ENCODE data around the gene C17orf58. TPM values are rescaled to one million over a fixed set of nuclear protein-coding genes. Genes with fewer than 3 reads are reported as not detected.

C17orf58 gene
- total and polyA plus RNA-seq, 9 of the 15 experiments (the other 6 are each of a cell fraction or from before 2014, with no cell fraction given), result 8.6 to 37.4 (median 27.6) TPM

DNA sequence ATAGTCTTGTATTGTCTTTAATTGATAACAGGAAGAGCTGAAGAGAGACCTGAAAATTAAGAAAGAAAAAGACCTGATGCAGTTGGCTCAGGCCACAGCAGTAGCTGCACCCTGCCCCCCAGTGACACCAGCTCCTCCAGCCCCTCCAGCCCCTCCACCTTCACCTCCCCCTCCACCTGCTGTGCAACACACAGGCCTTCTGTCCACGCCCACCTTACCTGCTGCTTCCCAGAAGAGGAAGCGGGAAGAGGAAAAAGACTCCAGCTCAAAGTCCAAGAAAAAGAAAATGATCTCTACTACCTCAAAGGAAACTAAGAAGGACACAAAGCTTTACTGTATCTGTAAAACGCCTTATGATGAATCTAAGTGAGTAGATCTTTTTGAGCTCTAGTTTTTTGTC lies 36.8 kb downstream of the C17orf58 start:
- POLR2A ChIA-PET, result interaction anchor here (1.0 to 1.2 kb wide), 2 partner anchors 11 to 34 kb away, joined by 4 read pairs; no protein-coding TSS in a partner anchor
- intact Hi-C loops (cut with micrococcal nuclease) (no loop called here), in situ Hi-C loops (cut with MboI) (loop anchor here (25.0 kb wide), 2 partner anchors 503 to 803 kb away; partner anchors contain the start of gene WIPI1)
- Histone ChIP-seq H3K9me1 (ENCODE audit: control insufficient read depth, insufficient read depth, low read length) (no peaks in the 10 kb centered on the region), H3K4me2 (ENCODE audit: insufficient read depth, low read length) (no peak overlapping the region), H3K9ac (ENCODE audit: insufficient read depth in 1 of 2, low read depth in 2 of 2, low read length in 2 of 2) (no peak overlapping the region), H3K27me3 (ENCODE audit: control insufficient read depth in 2 of 2, insufficient read depth in 2 of 2, low read length in 2 of 2) (no peaks in the 10 kb centered on the region), H4K20me1 (replicated peaks; ENCODE audit: control insufficient read depth, insufficient read depth, low read length) (no peaks in the 10 kb centered on the region), H3K79me2 (ENCODE audit: control insufficient read depth, insufficient read depth, low read length) (no peaks in the 10 kb centered on the region), H3K4me1 (replicated peaks in 1 of 2; ENCODE audit: control insufficient read depth in 2 of 2, insufficient read depth in 2 of 2, low read length in 2 of 2) (0 out of 5 replicates have a peak, but pooled peaks cover 0 to 2% of the 10 kb centered on the region in 2 experiments), H2AFZ (ENCODE audit: low read depth, low read length) (no peak overlapping the region), H3K27ac (ENCODE audit: extremely low read depth, low read depth, low read length) (no peak overlapping the region), H3K4me3 (no peak overlapping the region), H3K36me3 (ENCODE audit: control insufficient read depth, insufficient read depth, low read length) (peaks cover 43% of the 10 kb centered on the region), H3K9me3 (replicated peaks; ENCODE audit: control insufficient read depth, insufficient read depth, low read depth, low read length) (no peaks in the 10 kb centered on the region)
- BruUV-seq (replicated peaks), result no TSS peak
- no peak for TF ChIP-seq PTRF (tag; IDR thresholded peaks at IDR 0.05)
- TF ChIP-seq, protein P1, sequence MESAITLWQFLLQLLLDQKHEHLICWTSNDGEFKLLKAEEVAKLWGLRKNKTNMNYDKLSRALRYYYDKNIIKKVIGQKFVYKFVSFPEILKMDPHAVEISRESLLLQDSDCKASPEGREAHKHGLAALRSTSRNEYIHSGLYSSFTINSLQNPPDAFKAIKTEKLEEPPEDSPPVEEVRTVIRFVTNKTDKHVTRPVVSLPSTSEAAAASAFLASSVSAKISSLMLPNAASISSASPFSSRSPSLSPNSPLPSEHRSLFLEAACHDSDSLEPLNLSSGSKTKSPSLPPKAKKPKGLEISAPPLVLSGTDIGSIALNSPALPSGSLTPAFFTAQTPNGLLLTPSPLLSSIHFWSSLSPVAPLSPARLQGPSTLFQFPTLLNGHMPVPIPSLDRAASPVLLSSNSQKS (CRISPR knock-in tag; IDR thresholded peaks at IDR 0.05), result no peak
- TF ChIP-seq, protein P2, sequence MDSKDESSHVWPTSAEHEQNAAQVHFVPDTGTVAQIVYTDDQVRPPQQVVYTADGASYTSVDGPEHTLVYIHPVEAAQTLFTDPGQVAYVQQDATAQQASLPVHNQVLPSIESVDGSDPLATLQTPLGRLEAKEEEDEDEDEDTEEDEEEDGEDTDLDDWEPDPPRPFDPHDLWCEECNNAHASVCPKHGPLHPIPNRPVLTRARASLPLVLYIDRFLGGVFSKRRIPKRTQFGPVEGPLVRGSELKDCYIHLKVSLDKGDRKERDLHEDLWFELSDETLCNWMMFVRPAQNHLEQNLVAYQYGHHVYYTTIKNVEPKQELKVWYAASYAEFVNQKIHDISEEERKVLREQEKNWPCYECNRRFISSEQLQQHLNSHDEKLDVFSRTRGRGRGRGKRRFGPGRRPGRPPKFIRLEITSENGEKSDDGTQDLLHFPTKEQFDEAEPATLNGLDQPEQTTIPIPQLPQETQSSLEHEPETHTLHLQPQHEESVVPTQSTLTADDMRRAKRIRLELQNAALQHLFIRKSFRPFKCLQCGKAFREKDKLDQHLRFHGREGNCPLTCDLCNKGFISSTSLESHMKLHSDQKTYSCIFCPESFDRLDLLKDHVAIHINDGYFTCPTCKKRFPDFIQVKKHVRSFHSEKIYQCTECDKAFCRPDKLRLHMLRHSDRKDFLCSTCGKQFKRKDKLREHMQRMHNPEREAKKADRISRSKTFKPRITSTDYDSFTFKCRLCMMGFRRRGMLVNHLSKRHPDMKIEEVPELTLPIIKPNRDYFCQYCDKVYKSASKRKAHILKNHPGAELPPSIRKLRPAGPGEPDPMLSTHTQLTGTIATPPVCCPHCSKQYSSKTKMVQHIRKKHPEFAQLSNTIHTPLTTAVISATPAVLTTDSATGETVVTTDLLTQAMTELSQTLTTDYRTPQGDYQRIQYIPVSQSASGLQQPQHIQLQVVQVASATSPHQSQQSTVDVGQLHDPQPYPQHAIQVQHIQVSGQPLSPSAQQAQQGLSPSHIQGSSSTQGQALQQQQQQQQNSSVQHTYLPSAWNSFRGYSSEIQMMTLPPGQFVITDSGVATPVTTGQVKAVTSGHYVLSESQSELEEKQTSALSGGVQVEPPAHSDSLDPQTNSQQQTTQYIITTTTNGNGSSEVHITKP (IDR thresholded peaks at IDR 0.05; ENCODE audit: partially characterized antibody), result no peak
- TF ChIP-seq ZBTB8A (IDR thresholded peaks at IDR 0.05; ENCODE audit: partially characterized antibody), result no peak
- TF ChIP-seq DPF2 (IDR thresholded peaks at IDR 0.05), result no peak
- no peak for TF ChIP-seq SRSF1 (IDR thresholded peaks at IDR 0.05; ENCODE audit: low read depth, low read length)
- TF ChIP-seq TAL1 (IDR thresholded peaks at IDR 0.05), result no peak
- no peak for TF ChIP-seq JUND (IDR thresholded peaks at IDR 0.05; ENCODE audit: borderline replicate concordance, low read depth, low read length)
- no peak for TF ChIP-seq JUND (tag; IDR thresholded peaks at IDR 0.05; ENCODE audit: borderline replicate concordance, low read depth, low read length)
- TF ChIP-seq WHSC1 (IDR thresholded peaks at IDR 0.05; ENCODE audit: low read length), result no peak
- no peak for TF ChIP-seq MAFK (IDR thresholded peaks at IDR 0.05; ENCODE audit: low read length)
- no peak for TF ChIP-seq HNRNPLL (IDR thresholded peaks at IDR 0.05; ENCODE audit: low read depth, low read length, poor library complexity, severe bottlenecking)
- FAIRE-seq, result no peak
- CTCF ChIA-PET (ENCODE audit: low intra/inter-chr PET ratio), result no interaction called here
- no peak for ATAC-seq
- 78% methylated on average over 3 of the region's 3 CpGs for WGBS (ENCODE audit: insufficient coverage, low coverage, missing lambda C conversion rate)
- DNase-seq (ENCODE audit: extremely low read depth in 1 of 4, low spot score in 3 of 4), result no peak
